Upper lobe of right lung (tissue), 1 donor: ENCODE data around the gene RNASEH2A. TPM values are rescaled to one million over a fixed set of nuclear protein-coding genes. Genes with fewer than 3 reads are reported as not detected.
"Not testable (repeated sequence)": the region's sequence is repeated elsewhere in the genome, so short reads cannot be mapped to it uniquely, and the experiment has no call there.

Experiments
- ATAC-seq: fragments of 200-7000 bp; cut with Tn5 transposase; one replicate; pipeline ENCODE4 v1.9.1; 2020; ENCODE audit warnings: mild to moderate bottlenecking, moderate library complexity
- DNase-seq: peaks from one replicate; pipeline ENCODE4 v3.0.0-alpha.2; 2020
- H3K27ac ChIP-seq: fragments of 200-600 bp; one replicate; pipeline ENCODE4 v1.8.0; 2022
- H3K27me3 ChIP-seq: fragments of 200-600 bp; one replicate; pipeline ENCODE4 v1.8.0; 2022; ENCODE audit warnings: mild to moderate bottlenecking
- H3K36me3 ChIP-seq: fragments of 200-600 bp; one replicate; pipeline ENCODE4 v1.8.0; 2022
- H3K4me1 ChIP-seq: fragments of 200-600 bp; one replicate; pipeline ENCODE4 v1.8.0; 2022
- H3K4me3 ChIP-seq: fragments of 200-600 bp; one replicate; pipeline ENCODE4 v1.8.0; 2022; ENCODE audit warnings: mild to moderate bottlenecking
- H3K9me3 ChIP-seq: fragments of 200-600 bp; one replicate; pipeline ENCODE4 v1.8.0; 2022
- CTCF ChIP-seq: fragments of 200-600 bp; IDR thresholded peaks from one replicate; pipeline ENCODE4 v1.8.0; 2022; ENCODE audit warnings: antibody characterized with exemption
- intact Hi-C: fragments of 100-400 bp; cut with DNase I; formaldehyde crosslinking; loops from one replicate; pipeline ENCODE4 v1.11.0; 2022
- total RNA-seq: library from RNA; stranded (reverse); fragmentation: NEBNext Ultra II Directional; extraction: Animal tissue kit (Norgen Biotek cat#: 25700); gene quantifications from one replicate; pipeline ENCODE4 v1.2.1, GENCODE V29; 2021
- donor health status: DM: no; HTN: yes; CAD: no; lungs with severe emphysema.

RNASEH2A gene
- total RNA-seq, 1 donor from 2014 or later: 7.4 TPM

- Histone ChIP-seq H3K27ac (no peak overlapping the region), H3K4me1 (peaks cover 9% of the 10 kb centered on the region), H3K9me3 (no peaks in the 10 kb centered on the region), H3K36me3 (no peaks in the 10 kb centered on the region), H3K27me3 (peaks cover 95% of the 10 kb centered on the region), H3K4me3 (peak overlapping the region; percentile 15)
- intact Hi-C loops: no loop called here
- no peak for TF ChIP-seq CTCF
- DNase-seq (peak; percentile 69), ATAC-seq (no peak)
These were observed 34.7 kb downstream of the RNASEH2A start for GRCh38 chr19:12841094-12841493.

- no peak for DNase-seq
- H3K27ac ChIP-seq: no peak overlapping the region
- no peaks in the 10 kb centered on the region for H3K9me3 ChIP-seq
- peaks cover 85% of the 10 kb centered on the region for H3K27me3 ChIP-seq
- H3K4me3 ChIP-seq: no peak overlapping the region
- TF ChIP-seq CTCF: no peak
- peaks cover 13% of the 10 kb centered on the region for H3K4me1 ChIP-seq
- intact Hi-C loops: no loop called here
- no peak for ATAC-seq
- H3K36me3 ChIP-seq: no peaks in the 10 kb centered on the region
These were observed 36.1 kb downstream of the RNASEH2A start for GRCh38 chr19:12842511-12842910.

GRCh38 chr19:12843328-12843727 lies 36.9 kb downstream of the RNASEH2A start:
- no peak overlapping the region for H3K27ac ChIP-seq
- intact Hi-C loops: no loop called here
- peaks cover 79% of the 10 kb centered on the region for H3K27me3 ChIP-seq

GRCh38 chr19:12843999-12844732 lies 37.8 kb downstream of the RNASEH2A start:
- Histone ChIP-seq H3K9me3 (no peaks in the 10 kb centered on the region), H3K27me3 (peaks cover 71% of the 10 kb centered on the region), H3K4me3 (no peak overlapping the region), H3K4me1 (peaks cover 12% of the 10 kb centered on the region), H3K36me3 (no peaks in the 10 kb centered on the region), H3K27ac (no peak overlapping the region)
- TF ChIP-seq CTCF: no peak
- DNase-seq (no peak), ATAC-seq (no peak)
- intact Hi-C loops: no loop called here

More at GRCh38 chr19:12843328-12843727, 36.9 kb downstream of the RNASEH2A start:
- Histone ChIP-seq H3K9me3 (no peaks in the 10 kb centered on the region), H3K36me3 (no peaks in the 10 kb centered on the region), H3K4me1 (peaks cover 18% of the 10 kb centered on the region), H3K4me3 (no peak overlapping the region)
- no peak for DNase-seq
- TF ChIP-seq CTCF: no peak
- no peak for ATAC-seq

GRCh38 chr19:12846613-12847012 lies 40.2 kb downstream of the RNASEH2A start:
- not testable (repeated sequence) for ATAC-seq, DNase-seq, H3K36me3 ChIP-seq, H3K4me1 ChIP-seq, H3K27ac ChIP-seq, H3K9me3 ChIP-seq, H3K4me3 ChIP-seq
- intact Hi-C loops: loop anchor here (5.0 kb wide), 1 partner anchor 79 kb away; no protein-coding TSS in a partner anchor
- peaks cover 47% of the 10 kb centered on the region for H3K27me3 ChIP-seq
